Lower leg skin (tissue), 3 donors: Measurements from ENCODE around the gene OR6N1.

Experiments used
- CTCF ChIP-seq, 3 donors: fragments of 450-650 bp; IDR thresholded peaks; one replicate each; pipeline ENCODE4 v1.5.1; 2016; ENCODE audit warnings: antibody characterized with exemption in 3 of 3, mild to moderate bottlenecking in 3 of 3, moderate library complexity in 2 of 3
- POLR2A ChIP-seq, 2 donors: fragments of 450-650 bp; IDR thresholded peaks; one replicate each; pipeline ENCODE4 v1.6.1; 2016 to 2017; ENCODE audit warnings: antibody characterized with exemption in 2 of 2, mild to moderate bottlenecking in 1 of 2, moderate library complexity in 1 of 2

- TF ChIP-seq CTCF (IDR thresholded peaks at IDR 0.05) (no peak), POLR2A (IDR thresholded peaks at IDR 0.05) (no peak)
Observed at GRCh38 chr1:158818560-158818959, 46.6 kb upstream of the OR6N1 start.
